GM08714 (cell line): Measurements from ENCODE around the gene LPP.

Experiments
- H3K4me3 ChIP-seq: fragments of 200-500 bp; sonication (Bioruptor generic); 2 replicates; pipeline ENCODE4 v1.5.1; 2014; ENCODE audit warnings: mild to moderate bottlenecking, low read length, inconsistent platforms
- ZNF274 ChIP-seq: IDR thresholded peaks from 2 replicates; pipeline ENCODE4 v1.6.1; 2012; ENCODE audit warnings: mild to moderate bottlenecking, low read depth, low read length

Gene LPP

DNA sequence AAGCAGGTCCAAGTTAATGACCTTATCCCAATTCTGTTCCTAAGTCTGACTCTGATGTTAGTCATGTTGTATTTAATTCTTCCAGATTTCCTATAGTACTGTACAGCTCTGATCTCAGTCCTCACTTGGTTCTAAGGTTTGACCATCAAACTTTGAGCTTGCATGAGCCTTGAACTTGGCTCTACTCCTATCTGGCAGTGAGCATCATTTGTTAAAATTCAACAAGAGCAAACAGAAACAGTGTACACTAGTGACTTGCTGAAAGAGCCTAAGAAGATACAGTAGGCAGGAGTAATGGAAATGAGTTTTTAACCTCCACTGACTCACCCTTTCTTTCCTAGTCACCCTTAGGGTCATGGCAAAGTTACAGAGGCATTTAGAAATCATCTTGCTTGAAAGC lies 566.7 kb downstream of the LPP start:
- no peak overlapping the region for H3K4me3 ChIP-seq
- TF ChIP-seq ZNF274, result no peak

DNA sequence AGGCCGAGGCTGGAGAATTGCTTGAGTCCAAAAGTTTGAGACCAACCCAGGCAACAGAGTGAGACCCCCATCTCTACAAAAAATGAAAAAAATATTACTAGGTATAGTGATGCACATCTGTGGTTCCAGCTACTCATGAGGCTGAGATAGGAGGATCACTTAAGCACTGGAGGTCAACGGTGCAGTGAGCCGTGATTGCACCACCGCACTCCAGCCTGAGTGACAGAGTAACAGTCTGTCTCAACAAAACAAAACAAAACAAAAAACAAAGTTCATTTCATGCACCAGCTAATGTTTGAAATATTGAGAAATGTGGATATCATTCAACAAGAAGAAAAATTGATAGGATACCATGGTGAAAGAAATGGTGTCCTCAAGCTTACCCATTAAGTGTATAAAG lies 567.4 kb downstream of the LPP start:
- TF ChIP-seq ZNF274, result no peak
- H3K4me3 ChIP-seq, result no peak overlapping the region

DNA sequence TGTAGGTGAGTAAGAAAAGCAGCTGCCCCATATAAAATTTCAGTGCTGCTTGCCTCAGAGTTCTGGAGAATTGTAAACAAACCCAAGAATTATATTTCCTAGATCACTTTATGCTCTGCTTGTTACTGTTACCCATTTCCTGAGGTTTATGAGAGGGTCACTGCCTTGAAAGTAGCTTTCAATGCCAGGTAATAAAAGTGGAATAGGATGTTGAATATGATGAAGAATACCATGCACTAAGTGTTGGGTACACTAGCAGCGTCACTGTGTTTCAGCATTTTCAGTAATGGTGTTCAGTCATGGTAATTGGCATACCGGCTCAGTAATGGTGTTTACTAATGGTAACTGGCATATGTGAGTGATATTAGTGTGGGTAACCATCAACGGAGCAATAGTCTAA lies 568.0 kb downstream of the LPP start:
- no peak for TF ChIP-seq ZNF274
- H3K4me3 ChIP-seq, result no peak overlapping the region

DNA sequence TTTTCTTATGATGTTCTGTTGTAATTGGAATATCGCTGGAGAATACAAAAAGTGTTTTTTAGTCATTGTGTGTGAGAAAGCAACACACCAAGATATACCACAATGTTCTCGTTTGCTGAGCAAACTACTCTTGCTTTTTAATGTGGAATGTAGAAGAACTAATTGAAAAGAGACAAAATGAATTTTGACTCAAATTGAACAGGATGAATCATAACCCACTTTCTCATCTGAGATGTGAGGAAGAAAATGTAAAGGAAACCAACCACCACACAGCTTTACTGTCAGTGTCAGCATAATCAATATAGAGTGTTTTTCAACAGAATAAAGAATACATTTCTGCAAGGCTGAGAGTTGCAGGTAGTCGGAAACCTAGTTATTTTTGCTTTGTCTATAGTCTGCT lies 569.0 kb downstream of the LPP start:
- no peak overlapping the region for H3K4me3 ChIP-seq
- TF ChIP-seq ZNF274, result no peak

DNA sequence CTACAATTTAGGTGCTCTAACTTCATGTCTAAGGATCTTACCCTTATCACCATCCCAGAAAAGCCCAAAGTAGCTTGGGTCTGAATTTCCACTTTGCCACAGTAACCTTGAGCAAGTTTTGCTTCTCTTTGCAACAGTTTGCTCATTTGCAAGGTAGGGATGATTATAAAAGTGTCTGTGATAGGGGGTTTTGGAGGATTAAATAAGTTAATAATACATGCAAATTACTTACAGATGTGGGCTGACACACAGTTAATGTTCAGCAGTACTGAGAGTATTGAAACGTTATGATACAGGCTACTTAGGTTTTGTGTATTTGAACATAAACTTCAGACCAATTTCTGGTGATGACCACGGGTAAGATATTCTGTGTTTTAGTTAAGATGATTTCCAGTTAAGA lies 573.1 kb downstream of the LPP start:
- no peak overlapping the region for H3K4me3 ChIP-seq
- no peak for TF ChIP-seq ZNF274

DNA sequence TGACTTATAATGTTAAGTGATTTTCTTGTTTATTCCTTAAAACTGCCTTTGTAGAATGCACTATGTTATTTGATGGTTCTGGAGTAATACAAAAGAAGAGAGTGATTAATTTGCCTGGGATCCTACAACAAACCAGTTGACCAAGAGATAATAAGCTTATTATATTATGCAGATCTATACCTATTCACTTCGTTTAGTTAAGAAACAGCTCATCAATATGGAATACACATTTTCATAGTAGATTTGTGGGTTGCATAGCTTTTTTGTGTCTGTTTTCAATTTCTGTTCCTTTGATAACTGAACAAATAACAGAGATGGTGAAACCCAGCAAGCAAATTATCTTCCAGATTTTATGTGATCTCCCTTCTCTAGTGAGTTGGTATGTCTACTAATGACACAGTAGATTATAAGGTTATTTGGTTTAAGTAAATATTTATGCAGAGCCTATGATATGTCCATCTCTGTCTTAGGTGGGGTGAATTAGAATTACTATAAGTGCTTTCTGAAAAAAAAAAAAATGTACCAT lies 574.5 kb downstream of the LPP start:
- no peak for TF ChIP-seq ZNF274

DNA sequence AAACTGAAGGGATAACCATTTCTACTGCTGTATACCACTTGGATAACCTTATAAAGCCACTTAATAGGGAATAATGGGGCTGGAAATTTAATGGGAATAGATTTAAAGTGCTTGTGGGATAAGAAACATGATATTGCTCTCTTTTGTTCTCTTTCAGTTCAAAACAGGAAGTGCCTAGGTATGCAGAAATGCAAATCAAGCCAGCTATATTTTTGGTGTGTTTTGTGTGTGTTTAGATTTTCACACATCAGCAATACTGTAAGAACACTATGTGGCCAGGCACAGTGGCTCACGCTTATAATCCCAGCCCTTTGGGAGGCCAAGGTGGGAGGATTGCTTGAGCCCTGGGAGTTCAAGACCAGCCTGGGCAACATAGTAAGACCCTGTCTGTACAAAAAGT lies 575.5 kb downstream of the LPP start:
- no peak for TF ChIP-seq ZNF274

More for the DNA sequence above, 574.5 kb downstream of the LPP start:
- H3K4me3 ChIP-seq, result no peak overlapping the region

DNA sequence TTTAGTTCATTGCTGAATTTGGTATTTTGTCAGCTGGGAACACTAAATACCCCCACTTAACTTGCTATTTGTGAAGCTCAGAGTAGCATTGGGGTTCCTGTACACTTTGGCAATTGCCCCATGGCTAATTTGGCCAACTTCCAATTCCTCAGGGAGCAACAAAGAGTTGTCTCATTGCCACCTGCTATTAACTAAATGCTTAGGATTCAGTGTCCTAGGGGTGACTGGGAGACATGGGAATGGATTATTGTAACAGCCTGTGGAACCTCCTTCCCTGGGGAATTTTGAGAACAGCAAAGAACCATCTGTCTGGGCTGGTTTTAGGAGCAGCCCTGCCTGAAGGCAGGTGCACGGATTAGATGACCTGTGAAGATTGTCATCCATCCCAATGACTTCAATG lies 580.4 kb downstream of the LPP start:
- TF ChIP-seq ZNF274, result no peak
- H3K4me3 ChIP-seq, result no peak overlapping the region

More for the DNA sequence above, 575.5 kb downstream of the LPP start:
- H3K4me3 ChIP-seq, result no peak overlapping the region

DNA sequence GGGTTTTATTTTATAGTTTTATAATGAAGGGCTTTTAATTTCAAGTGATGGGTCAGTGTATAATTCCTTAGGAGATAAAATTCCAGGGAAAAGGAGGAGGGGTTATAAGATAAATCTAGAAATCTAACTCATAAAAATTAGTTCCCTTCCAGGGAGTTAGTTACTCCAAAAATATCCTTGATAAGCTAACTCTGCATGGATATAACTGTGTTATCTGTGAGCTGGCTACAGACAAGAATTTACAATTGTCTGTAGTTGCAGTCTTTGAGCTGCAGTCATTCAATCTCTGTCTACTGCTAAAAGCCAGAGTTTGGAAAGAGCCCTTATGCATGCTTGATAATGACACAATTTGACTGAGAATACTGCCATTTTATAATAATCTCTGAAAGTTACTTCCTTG lies 585.6 kb downstream of the LPP start:
- no peak overlapping the region for H3K4me3 ChIP-seq
- no peak for TF ChIP-seq ZNF274

DNA sequence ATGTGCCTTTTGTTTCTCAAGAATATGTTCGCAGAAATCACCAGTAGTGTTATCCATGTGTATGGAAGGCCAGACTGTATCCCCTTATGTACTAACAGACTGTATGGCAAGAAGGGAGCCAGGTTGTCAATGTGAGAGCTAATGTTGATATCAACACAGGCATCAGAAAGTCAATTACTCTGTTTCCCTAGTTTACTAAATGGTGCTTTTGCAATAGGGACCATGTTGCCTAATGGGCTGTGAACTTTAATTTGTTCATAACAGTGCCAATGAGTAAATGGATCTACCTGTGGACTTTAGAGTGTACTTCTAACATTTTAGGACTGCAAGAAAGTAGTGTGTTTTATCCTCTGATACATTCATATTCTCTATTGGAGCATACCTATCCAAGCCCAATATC lies 586.1 kb downstream of the LPP start:
- no peak for TF ChIP-seq ZNF274
- H3K4me3 ChIP-seq, result no peak overlapping the region

DNA sequence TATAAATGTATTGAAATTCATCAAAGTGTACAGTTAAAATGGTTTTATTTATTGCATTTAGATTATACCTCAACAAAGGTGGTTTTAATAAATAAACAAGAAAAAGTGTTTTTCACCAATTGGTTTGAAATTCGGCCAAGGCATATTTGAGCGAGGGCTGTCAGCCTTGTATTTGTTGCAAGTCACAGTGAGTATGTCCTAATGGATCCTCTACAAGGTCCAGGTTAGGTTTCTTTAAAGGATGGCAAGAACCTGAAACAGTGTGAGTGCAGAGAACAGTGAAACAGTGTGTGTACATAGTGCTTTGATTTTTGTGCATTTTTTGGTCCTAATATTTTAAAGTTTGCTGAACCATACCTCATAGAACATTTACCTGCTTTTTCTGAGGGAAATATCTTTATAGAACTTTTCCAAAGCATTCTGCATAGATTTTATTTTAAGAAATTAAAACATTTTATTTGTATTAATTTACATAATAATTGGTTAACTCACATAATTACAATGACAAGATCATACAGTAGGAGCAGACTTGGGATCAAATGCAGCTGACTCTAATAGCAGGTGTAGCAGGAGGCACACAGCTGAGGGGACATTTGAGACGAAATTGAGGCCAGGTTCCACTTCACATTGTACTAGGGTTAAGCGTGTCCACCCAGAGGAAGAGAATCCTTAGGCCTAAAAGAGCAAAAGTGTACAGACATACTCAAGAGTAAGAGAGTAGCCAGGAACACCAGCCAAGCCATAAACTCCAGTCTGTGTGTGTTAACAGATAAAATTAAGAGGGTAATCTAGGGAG lies 589.0 kb downstream of the LPP start:
- H3K4me3 ChIP-seq, result no peak overlapping the region
- no peak for TF ChIP-seq ZNF274

DNA sequence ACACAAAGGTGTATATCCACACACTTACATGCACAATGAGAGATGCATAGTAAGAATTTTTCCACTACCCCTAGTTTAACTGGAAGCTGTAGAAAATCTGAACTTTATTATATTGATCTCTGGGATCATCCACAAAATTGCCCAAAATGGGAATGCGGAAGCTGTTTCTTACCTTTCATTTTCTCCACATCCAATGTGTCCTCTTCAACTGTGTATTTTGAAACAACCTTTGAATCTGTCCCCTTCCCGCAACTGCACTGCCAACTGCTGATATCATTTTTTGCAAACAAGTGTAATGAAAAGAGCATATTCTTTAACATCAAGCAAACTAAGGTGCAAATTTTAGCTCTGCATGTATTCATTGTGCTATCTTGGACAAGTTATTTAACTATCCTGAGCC lies 590.2 kb downstream of the LPP start:
- TF ChIP-seq ZNF274, result no peak
- no peak overlapping the region for H3K4me3 ChIP-seq

DNA sequence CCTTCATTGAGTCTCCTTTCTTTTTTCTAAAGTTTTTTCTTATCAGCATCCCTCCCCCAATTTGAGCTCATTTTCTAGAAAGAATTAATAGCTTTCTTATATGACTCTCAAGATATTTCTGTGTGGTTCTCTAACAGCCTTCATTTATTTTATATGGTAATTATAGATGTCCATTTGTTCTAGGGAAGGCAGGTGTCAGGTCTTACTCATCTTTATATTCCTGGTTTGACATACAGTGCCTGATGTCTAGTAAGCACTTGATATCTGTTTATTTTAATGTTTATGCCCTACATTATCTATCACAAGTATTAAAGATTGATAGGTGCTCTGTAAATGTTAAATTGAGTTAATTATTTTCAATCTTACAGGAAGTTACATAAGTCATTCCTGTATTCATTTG lies 591.1 kb downstream of the LPP start:
- no peak overlapping the region for H3K4me3 ChIP-seq
- TF ChIP-seq ZNF274, result no peak

DNA sequence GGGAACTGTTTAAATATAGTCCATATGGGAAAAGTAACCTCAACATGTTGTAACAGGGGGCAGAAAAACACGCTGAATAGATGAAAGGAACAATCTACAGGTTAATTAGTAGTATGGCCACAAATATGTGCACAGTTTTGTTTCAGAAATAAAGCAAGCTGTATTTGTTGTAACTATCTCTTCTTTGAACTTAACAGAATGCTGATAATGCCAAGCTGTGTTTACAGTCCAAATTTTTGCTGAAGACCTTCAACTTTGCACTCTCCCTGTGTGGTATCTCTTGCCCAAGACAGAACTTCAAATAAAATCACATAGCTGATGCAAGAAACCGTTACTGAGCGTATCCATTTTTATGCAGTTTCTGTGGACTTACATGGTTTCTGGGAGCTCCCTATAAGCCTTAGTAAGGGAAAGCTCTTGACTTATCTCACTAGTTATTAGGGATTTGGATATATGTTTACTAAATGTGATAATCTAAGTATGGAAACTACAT lies 592.4 kb downstream of the LPP start:
- no peak for TF ChIP-seq ZNF274
- no peak overlapping the region for H3K4me3 ChIP-seq

DNA sequence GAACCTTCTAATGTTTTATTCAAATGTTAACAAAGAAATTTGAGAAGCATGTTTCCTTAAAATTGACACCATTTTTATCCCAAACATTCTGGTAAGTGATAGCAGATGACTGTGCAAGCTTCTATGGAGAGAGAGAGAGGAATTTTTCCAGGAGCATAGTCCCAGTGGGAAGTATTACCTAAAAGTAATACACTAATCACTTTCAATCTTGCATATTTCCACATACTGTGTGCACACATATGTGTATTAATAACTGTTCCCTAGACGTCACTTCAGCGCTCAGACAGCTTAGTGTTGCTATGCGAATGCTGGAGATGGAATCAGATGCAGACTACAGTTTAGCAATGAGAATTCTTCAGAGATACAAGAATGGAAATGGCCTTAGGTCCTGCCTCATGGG lies 593.5 kb downstream of the LPP start:
- no peak overlapping the region for H3K4me3 ChIP-seq
- no peak for TF ChIP-seq ZNF274
